HG02981 (cell line): ENCODE results near the gene LY6G6C.

Experiments
- ATAC-seq: cut with Tn5 transposase; IDR thresholded peaks from one replicate; pipeline ENCODE4 v1.9.1; 2021; ENCODE audit warnings: mild to moderate bottlenecking, moderate library complexity; ENCODE audit not compliant: unreplicated experiment

LY6G6C gene

DNA sequence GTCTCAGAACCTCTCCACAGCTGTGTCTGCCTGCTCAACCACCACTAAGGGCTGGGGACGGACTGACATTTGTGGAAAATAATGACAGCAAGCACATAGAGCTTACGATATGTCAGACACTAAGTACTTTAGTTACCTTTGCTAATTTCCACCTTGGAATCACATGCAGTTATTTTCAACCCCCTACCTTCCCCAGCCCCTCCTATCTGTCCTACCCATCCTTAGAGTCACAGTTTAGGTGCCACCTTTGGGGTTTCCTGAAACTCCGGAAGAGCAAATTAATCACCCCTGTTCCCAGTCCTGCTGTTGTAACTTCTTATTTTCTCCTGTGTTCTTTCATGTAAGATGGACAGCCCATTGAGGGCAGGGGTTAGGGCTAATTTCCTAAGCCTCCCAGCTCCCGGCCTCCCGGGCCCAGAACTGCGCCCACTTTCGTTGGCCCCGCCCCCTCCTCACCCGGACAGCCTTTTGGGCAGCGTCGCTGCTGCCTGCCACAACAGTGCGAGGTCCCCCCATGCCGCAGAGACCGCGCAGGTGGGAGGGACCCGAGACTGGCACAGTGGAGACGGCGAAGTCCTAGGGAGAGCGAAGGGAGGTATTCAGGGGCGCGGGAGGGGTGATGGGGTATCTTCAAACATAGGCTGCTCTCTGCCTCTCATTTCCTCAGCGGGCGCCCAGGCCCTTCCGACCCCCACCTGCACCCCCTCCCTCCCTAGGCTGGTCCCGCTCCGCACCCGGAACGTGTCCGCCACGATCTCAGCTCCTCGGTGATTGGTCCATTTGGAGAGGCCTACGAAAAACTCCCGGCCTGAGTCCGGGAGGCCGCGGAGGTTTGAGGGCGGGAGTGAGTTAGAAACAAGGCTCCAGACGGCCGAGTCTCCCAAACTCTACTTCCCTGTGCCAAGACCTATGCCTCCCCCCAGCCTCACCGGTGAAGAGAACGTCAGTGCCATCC lies 6.4 kb upstream of the LY6G6C start:
- no peak for ATAC-seq

DNA sequence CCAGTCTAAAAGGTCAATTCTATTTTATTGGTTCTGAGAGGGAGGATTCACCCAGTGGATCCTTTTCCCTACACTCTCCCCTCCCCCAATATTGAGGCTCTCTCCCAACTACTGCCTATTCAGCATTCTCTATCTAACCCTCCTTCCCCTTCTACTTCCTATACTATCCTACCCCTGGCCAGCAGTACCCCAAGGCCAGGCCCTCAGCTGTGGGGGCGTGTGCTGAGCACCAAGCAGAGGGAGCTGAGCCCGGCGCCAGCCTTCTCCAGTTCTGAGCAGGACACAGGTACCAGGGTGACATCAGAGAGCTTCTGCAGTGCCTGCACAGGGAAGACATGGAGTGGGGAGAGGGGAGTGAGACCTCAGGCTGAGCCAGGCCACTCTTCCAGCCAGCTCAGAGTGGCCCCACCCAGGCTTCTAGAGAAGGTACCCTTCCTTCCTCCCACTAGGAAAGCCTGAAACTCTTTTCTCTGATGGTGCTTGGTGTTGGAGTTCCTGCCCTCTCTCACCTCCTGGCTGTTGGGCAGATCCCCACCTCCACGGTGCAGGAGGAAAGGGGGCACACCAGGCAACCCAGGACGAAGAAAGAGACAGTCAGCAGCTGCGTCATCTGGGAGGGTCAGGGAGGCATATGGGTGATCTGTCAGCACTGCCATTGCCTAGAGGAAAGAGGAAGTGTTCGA lies 5.6 kb upstream of the LY6G6C start:
- ATAC-seq, result peak; percentile 43

DNA sequence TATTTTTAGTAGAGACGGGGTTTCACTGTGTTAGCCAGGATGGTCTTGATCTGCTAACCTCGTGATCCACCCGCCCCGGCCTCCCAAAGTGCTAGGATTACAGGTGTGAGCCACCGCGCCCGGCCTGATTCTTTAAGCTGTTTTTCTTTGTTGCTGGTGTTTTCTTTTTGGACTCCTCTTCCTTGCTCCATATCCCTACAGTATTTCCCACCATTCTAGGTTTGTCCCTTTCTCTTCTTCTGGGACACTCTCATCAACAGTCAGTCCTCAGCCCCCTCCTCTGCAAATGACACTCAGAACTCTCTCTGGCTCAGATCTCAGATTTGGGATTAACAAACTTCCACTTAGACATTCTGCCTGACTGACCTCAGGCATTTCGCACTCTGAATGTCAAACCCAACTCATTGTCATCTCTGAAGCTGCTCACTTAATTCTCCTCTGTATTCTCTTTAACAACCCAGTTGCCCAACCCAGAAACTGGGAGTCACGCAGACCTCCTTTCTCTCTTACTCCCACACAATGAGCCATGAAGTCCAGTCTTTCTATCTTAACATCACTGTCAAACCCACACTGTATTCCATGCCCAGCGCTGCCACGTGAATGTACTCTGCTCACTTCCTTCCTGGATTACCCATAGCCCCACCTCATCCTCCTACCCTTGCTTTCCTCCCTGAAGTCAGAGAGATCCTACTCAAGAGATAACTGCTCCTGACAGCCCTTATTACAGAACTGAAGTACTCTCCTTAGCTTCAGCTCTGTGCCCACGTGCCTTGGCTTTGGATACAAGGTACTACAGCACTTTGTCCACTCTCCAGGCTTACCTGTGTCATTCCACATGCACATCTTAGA lies 4.2 kb upstream of the LY6G6C start:
- no peak for ATAC-seq

DNA sequence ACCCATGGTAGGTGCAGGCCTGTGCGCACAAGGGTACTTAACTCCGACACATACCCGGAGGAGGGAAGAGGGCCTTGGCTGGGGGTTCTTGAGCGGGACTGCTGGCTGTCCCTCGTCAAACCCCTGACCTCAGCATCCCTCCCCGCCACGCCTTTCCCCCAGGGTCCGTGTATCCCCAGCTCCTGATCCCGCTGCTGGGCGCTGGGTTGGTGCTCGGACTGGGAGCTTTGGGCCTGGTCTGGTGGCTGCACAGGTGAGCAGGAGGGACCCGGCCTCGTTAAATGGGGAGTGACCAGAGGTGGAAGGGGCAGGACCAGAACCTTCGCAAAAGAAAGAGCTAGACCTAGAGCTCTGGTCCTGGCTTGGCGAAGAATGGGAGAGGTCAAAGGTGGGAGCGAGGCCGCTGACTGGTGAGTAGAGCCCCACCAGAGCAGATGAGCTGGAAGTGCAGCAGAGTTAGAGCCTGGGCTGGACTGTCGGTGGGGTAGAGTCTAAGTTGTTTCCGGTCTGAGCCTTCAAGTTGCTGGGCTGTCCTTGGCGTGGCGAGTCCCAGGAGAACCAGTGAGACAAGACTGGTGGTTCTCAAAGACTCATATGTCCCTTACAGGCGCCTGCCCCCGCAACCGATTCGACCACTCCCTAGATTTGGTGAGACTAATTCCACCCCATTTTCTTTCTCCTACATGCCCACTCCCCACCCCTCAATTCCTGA lies 2.6 kb upstream of the LY6G6C start:
- no peak for ATAC-seq

DNA sequence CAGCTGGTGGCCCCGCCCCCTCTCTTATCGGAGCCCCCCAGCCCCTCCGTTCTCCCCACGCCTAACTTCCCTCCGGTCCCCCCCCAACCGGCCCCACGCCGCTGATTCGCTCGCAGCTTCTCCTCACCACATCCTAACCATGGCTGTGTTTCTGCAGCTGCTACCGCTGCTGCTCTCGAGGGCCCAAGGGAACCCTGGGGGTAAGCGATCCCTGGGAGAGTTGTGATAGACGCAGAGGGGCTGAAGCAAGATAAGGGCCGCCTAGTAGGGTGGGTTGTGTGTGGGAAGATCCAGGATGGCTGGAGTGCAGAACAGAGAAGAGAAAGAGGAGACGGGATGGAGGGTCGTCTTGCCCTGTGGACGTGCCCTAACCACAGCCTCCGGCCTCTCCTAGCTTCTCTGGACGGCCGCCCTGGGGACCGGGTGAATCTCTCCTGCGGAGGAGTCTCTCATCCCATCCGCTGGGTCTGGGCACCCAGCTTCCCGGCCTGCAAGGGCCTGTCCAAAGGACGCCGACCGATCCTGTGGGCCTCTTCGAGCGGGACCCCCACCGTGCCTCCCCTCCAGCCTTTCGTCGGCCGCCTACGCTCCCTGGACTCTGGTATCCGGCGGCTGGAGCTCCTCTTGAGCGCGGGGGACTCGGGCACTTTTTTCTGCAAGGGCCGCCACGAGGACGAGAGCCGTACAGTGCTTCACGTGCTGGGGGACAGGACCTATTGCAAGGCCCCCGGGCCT lies 1.9 kb upstream of the LY6G6C start, which contains the start of gene MPIG6B:
TSS of gene MPIG6B (plus strand) at position 129 of the 735 bp plus-strand sequence. CDS start at position 140, 11 bp downstream.
- ATAC-seq, result no peak

DNA sequence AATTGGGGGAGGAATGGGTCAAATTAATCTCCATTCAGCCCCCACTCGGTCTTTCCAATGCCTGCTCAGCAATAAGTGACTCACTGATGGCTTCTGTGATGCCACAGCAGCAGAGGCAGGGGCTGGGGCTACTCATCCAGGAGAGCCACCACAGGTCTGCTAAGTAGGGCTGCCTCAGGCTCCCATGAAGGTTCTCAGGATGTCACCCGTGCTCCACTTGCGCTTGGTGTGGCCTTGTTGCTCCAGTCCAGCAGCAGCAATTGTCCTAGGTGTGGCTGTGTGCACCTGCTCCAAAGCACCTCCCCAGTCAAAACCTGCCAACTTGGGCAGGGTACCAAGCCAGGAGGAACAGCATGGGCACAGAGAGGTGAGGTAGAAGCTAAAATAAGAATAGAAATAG lies 627 bp upstream of the LY6G6C start:
- ATAC-seq, result no peak

DNA sequence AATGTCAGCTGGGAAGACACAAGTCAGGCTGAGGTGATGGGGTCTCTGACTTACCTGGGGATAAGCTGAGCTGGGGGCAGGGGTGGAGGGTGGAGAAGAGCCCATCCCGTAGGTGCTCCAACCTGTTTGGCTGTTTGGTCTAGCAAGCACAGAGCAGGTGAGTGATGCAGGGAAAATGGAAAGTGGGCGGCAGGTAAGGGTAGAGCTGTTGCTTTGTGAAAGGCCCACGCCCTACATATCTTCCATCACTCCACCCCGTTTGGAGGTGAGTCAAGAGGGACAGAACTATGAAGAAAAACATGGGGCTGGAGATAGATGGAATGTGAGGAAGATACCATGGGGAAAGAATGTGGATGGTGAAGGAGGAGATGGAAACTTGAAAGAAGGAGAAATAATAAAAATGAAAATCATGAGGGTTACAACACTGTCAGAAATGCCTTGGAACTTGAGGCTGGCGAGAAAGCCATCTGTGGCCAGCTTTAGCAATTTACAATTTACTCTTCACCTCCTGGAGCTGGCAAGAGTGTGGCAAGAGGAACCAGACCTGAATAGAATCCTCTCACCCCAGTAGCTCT lies 1.3 kb downstream of the LY6G6C start:
- no peak for ATAC-seq

DNA sequence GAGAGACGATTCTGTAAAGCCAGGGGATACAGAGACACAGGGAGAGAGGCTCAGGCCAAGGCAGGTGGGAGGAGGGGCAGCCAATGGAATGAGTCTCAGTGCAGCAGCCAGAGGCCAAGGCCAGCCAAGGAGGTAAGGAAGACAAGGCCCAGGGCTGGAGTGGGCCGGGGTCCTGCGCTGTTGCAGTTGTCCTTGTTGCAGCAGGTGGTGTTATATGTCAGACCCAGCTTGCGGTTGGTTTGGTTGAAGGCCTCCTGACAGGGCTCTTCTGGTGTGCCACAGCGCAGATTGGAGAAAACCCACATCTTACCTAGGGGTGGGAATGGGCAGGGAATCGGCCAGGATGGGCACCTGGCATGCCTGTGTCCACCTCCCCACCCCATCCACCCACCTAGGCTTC lies 2.5 kb downstream of the LY6G6C start:
- no peak for ATAC-seq

DNA sequence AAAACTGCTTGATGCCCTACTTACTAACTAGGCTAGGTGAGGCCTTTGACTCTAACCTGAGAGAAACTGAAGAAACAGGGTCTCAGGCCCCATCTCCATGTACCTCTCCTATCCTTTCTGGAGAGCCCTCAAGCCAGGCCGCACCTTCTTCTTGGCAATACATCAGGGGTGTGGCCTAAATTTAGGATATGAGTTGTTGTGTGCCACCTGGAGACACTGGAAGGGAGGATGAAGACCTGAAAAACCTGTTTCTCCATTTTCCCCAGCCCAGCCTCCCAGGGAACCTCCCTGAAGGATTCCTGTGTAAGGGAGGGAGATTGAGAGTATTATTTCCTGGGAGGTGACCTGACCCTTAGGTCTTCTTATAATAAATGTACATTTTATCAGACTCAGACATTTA lies 3.3 kb downstream of the LY6G6C start:
- no peak for ATAC-seq

DNA sequence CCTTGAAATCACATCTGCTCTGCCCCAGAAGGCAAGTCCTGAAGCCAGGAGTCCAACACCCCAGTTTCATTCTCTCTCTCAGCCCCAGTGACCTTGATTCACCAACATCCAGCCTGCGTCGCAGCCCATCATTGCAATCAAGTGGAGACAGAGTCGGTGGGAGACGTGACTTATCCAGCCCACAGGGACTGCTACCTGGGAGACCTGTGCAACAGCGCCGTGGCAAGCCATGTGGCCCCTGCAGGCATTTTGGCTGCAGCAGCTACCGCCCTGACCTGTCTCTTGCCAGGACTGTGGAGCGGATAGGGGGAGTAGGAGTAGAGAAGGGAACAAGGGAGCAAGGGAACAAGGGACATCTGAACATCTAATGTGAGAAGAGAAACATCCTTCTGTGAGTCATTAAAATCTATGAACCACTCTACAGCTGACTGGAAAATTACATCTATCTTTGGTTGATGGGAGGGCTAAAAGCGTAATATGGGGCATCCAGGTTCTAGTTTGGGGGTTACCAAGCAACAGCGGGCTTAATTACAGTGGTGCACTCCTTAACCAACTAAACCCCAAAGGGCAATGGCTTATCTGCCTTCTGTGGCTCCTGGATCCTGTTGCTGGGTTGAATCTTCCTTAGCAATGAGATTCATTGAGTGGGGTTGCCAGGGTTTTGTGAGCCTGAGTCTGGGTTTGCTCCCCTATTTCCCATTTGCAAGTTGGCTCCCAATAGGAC lies 3.9 kb downstream of the LY6G6C start:
- no peak for ATAC-seq

DNA sequence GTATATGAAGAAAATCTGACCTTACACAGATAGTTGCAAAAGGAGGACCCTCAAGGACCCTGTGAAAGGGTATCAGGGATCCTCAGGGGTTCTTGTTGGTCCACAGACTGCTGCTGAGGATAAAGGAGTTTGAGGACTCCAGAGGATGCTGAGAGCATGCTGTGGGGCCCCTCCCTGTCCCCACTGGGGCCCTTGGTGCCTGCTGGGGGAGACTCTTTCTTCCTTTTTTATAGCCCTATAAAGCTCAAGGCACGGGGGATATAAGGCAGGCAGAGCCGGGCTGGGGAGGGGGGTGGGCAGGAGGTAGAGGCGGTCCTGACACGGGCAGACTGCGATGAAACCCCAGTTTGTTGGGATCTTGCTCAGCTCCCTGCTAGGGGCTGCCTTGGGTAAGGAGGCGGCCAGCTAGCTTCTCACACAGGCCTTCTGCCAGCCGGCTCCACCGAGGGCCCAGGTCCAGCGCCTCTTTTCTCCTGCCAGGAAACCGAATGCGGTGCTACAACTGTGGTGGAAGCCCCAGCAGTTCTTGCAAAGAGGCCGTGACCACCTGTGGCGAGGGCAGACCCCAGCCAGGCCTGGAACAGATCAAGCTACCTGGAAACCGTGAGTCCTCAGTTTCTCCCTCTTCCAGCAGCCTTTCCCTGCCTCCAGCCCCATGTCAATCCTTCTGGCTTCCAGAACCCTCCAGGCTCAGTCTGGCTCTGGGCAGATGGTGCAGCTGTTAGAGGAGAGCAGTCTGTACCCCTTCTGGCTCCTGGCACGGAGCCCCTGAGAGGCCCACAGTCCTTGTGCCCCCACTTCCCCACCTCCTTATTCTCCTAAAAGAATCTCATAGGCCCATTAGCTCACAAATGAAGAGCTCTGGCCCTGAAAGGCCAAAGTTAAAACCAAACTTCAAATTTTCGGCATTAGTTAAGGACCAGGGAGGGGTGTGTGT lies 6.3 kb downstream of the LY6G6C start, which contains the start of gene LY6G6D:
TSS of gene LY6G6D (plus strand) at position 327 of the 937 bp plus-strand sequence. CDS start at position 335, 8 bp downstream.
- no peak for ATAC-seq

DNA sequence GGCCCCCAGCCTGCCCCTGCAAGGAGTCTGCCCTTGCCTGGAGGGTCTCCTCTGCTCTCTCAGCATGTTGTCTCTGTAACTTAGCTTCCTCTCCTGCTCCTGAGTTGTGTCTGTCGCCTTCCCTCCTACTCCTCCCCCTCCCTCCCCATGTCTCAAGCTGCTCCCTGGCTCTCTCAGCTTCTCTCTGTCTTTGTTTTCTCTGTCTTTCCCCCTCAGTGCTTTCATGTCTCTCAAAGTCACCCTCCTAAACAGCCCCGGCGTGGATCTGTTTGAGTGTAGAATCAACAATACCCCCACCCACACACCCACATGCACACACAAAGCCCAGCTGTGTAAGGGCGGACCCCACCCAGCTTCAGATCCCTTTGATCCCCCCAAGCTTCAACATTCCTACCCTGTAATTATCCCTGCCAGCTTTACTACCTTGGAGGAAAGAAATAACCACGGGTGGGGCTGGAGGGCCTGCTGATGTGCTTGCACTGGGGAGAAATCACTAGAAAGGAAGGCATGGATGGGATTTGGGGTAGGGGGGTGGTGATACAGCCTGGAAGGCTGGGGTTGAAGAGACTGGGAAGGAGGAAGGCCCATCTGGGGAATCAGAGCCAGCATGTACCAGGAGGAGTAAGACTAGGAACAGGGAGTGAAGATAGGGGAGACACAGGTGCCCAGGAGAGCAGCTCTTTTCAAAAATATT lies 7.4 kb downstream of the LY6G6C start:
- no peak for ATAC-seq

DNA sequence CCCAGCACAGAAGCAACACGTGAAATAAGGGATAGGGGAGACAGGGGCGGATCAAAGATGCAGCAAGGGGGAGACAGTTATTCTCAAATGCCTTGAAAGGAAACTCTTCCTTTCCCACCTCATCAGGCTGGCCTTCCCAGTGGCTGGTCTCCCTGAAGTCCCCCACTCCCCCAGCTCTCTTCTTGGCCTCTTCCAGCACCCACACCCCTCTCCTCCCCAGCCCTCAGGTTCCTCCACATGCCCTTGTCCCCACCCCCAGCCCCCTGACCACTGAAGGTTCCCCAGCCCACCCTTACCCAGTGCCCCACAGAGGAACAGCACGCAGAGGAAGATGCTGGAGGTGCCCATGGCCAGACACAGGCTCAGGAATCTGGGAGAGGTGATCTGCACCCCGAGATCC lies 8.1 kb downstream of the LY6G6C start:
- no peak for ATAC-seq

DNA sequence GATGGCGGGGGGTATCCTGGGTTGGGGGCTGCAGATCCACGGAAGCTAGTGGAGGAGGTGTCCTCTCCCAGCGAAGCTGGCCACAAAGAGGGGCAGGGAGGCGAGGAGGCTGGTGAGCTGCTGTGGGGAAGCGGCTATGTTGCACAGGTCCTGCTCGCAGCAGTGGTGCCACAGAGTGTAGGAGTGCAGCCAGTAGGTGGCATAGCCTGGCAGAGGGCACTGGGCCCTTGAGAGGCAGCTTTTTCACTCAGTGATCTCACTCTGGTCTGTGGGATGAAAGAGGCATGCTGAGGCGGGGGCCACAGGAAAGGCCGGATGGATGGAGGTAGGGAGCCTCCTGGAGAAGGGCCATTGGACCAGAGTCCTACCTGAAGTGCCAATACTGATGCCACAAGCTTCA lies 9.2 kb downstream of the LY6G6C start:
- ATAC-seq, result no peak

DNA sequence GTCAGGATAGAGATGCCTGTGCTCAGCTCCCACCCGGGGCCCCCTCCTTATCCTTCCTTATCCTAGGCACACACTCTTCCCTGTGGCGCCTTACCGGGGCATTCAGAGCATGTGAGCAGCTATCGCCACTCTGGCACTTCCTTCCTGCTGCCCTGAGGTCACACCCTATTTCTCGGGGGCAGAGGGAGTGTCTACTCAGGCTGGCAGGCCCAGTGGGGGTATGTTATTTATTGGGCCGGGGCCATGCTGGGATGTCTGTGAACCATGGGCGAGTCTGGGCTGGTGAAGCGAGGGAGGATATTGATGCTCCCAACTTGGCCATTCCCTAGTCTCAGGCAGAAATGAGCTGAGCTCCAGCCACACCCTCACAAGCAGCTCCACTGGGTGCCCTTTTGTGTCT lies 10.3 kb downstream of the LY6G6C start:
- ATAC-seq, result no peak

DNA sequence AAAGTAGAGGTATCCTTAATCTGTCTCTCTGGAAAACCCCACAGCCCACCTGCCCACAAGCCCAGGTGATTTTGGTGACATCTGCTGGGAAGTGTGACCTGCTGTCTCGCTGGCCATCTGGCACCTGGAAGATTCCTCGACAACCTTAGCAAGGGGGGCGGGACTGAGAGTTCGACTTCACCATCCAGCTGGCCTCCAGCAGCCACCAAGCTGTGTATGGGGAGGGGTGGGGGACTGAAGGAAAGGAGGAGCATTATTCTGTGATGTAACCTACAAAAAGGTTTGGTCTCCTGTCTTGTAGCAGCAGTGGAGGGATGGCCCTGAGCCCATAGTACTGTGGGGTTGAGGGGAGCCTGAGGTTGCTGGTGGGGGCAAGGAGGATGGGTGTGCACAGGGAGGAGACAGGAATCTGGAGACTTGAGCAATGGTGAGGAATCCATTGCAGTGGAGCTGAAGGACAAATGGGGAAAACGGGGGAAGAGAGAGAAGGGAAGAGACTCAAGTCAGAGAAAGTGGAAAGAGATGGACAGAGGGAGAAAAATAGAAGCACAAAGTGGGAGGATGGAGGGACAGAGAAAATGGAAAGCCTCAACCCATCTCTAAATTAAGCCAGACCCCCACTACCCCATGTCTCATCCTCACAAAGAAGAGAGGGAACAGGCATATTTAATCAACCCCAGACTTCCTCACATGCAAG lies 10.9 kb downstream of the LY6G6C start:
- no peak for ATAC-seq
